GM20000 (cell line): Measurements from ENCODE around the gene OR6K6.

Experiments used
- DNase-seq: peaks from one replicate; pipeline ENCODE4 v3.0.0; 2012; ENCODE audit warnings: low spot score
- CTCF ChIP-seq: IDR thresholded peaks from 2 replicates; pipeline ENCODE4 v1.5.1; 2012; ENCODE audit warnings: mild to moderate bottlenecking, control low read depth; ENCODE audit errors: extremely low read depth, missing control alignments

Gene OR6K6

DNA sequence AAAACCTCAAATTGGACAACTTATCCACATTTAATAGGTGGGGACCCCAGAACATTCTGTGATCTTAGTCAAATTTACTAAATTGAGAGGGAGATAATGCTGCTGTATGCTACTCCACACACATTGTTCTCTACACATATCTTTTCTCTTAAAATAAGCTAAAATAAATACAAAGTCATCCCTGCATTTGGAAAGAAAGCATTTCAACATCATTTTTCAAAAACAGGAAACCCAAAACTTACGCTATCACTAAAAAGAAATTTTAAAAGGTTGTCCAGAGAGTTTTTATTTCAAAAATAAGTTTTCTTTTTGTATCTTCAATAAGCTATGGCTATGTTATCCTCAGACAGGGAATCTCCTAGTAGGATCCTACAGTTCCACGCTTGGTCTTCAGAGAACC, 46.0 kb downstream of the OR6K6 start:
- DNase-seq = no peak
- no peak for TF ChIP-seq CTCF

DNA sequence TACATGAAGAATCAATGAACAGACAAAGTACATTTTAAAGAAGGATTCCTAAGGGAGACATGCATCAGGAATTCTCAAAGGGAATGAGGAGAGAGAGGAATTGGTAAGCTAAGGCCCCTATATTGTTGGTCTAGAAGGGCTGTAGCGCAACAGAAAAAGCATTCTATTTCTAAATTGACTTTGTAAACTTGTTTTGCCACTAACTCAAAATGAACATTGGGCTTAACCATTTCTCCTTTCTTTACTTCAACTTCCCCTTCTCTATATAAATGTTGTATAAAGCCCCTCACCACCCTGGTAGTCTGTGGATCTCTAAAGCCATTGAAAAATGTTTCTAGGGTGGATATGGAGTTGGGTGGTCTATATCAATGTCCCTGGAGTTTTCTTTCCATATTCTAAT, 46.9 kb downstream of the OR6K6 start:
- DNase-seq = no peak
- TF ChIP-seq CTCF = no peak

DNA sequence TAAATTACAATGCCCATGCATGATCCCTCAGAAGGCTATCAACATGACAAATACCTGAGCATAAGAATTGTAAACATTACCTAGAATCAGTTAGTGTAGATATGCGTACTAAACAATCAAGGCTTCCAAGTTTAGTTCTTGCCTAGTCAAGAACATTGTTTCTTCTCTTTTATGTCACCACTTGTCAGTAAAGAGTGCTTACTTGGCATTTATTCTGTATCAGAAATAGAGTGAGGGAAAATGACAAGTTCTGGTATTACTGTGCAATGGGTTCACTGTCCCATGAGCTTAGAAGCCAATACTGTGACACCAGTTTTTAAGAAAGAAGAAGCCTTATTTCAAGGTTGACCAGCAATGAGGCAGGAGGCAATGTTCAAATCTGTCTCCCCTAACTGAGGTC, 49.2 kb downstream of the OR6K6 start:
- DNase-seq = no peak
- TF ChIP-seq CTCF = no peak
